Activated B cell treated with CpG ODN at 0.5 μM for 24 hours (primary cell): ENCODE data around the gene NOD1. TPM values are rescaled to one million over a fixed set of nuclear protein-coding genes. Genes with fewer than 3 reads are reported as not detected.

Source experiments
- ATAC-seq: fragments of 200-7000 bp; cut with Tn5 transposase; one replicate; pipeline ENCODE4 v1.10.0; 2021; ENCODE audit warnings: low read depth, mild to moderate bottlenecking, moderate library complexity
- CTCF ChIA-PET: fragments of 350-600 bp; sonication (Branson Sonifier 250); formaldehyde crosslinking; loops from one replicate; lab custom pipeline; 2021; ENCODE audit warnings: antibody characterized with exemption; lab: Charles Lee
- POLR2A ChIA-PET: fragments of 350-600 bp; sonication (Branson Sonifier 250); formaldehyde crosslinking; loops from one replicate; lab custom pipeline; 2021; ENCODE audit warnings: antibody characterized with exemption; lab: Charles Lee
- DNase-seq: peaks from one replicate; pipeline ENCODE4 v3.0.0; 2022
- H3K27ac Mint-ChIP-seq: one replicate; pipeline ENCODE4 v1.8.0; 2020; ENCODE audit warnings: mixed read lengths
- H3K27me3 Mint-ChIP-seq: one replicate; pipeline ENCODE4 v1.8.0; 2021; ENCODE audit warnings: mixed read lengths
- H3K36me3 Mint-ChIP-seq: one replicate; pipeline ENCODE4 v1.8.0; 2021; ENCODE audit warnings: low read depth, mixed read lengths
- H3K4me1 Mint-ChIP-seq: one replicate; pipeline ENCODE4 v1.8.0; 2021; ENCODE audit warnings: mixed read lengths
- H3K4me3 Mint-ChIP-seq: one replicate; pipeline ENCODE4 v1.8.0; 2020; ENCODE audit warnings: mild to moderate bottlenecking, mixed read lengths
- H3K9me3 Mint-ChIP-seq: one replicate; pipeline ENCODE4 v1.8.0; 2020; ENCODE audit warnings: mixed read lengths
- CTCF ChIP-seq: fragments of 200-600 bp; IDR thresholded peaks from one replicate; pipeline ENCODE4 v1.8.0; 2022; ENCODE audit warnings: antibody characterized with exemption, mild to moderate bottlenecking
- intact Hi-C: fragments of 100-400 bp; cut with micrococcal nuclease; formaldehyde crosslinking; loops from one replicate; pipeline ENCODE4 v1.15.1; 2024
- total RNA-seq: library from RNA; stranded (reverse); gene quantifications from 2 replicates; pipeline ENCODE4 v1.2.3, GENCODE V29; 2022

NOD1 gene
- total RNA-seq, 1 donor from 2014 or later = 14.0 TPM

- ATAC-seq (no peak), DNase-seq (no peak)
- CTCF ChIA-PET = no interaction called here
- peak overlapping the region; percentile 32 for H3K4me3 Mint-ChIP-seq
- POLR2A ChIA-PET = interaction anchor here (0.6 to 2.7 kb wide), 3 partner anchors 11 to 301 kb away, joined by 3 to 8 read pairs (median 4); no protein-coding TSS in a partner anchor
- no peak for TF ChIP-seq CTCF
- intact Hi-C loops = loop anchor here (5.0 kb wide), 1 partner anchor 449 kb away; the partner anchor contains the start of genes FKBP14 and PLEKHA8
- no peaks in the 10 kb centered on the region for H3K27me3 Mint-ChIP-seq
- no peaks in the 10 kb centered on the region for H3K9me3 Mint-ChIP-seq
- peak overlapping the region; percentile 50 for H3K27ac Mint-ChIP-seq
- H3K36me3 Mint-ChIP-seq = peaks cover 12% of the 10 kb centered on the region
- H3K4me1 Mint-ChIP-seq = peaks cover 71% of the 10 kb centered on the region
Observed at GRCh38 chr7:30476459-30477145, 2.0 kb downstream of the NOD1 start.

- TF ChIP-seq CTCF = no peak
- Mint-ChIP-seq H3K36me3 (peaks cover 13% of the 10 kb centered on the region), H3K27ac (peak overlapping the region; percentile 63), H3K4me3 (peak overlapping the region; percentile 35), H3K27me3 (no peaks in the 10 kb centered on the region), H3K9me3 (no peaks in the 10 kb centered on the region), H3K4me1 (peaks cover 81% of the 10 kb centered on the region)
- POLR2A ChIA-PET = interaction anchor here (1.7 to 2.7 kb wide), 2 partner anchors 10 to 12 kb away, joined by 4 to 8 read pairs; no protein-coding TSS in a partner anchor
- intact Hi-C loops = loop anchor here (5.0 kb wide), 1 partner anchor 448 kb away; the partner anchor contains the start of genes FKBP14 and PLEKHA8
- DNase-seq (no peak), ATAC-seq (no peak)
- CTCF ChIA-PET = interaction anchor here (1.0 kb wide), 1 partner anchor 199 kb away, joined by 3 read pairs; no protein-coding TSS in a partner anchor
Observed at GRCh38 chr7:30475580-30475979, 3.0 kb downstream of the NOD1 start.

- TF ChIP-seq CTCF = no peak
- H3K4me1 Mint-ChIP-seq = peaks cover 86% of the 10 kb centered on the region
- CTCF ChIA-PET = interaction anchor here (1.0 kb wide), 1 partner anchor 196 kb away, joined by 3 read pairs; no protein-coding TSS in a partner anchor
- H3K4me3 Mint-ChIP-seq = no peak overlapping the region
- POLR2A ChIA-PET = interaction anchor here (1.7 to 2.7 kb wide), 2 partner anchors 10 to 12 kb away, joined by 4 to 8 read pairs; no protein-coding TSS in a partner anchor
- no peak overlapping the region for H3K27ac Mint-ChIP-seq
- H3K27me3 Mint-ChIP-seq = no peaks in the 10 kb centered on the region
- ATAC-seq (no peak), DNase-seq (no peak)
- H3K36me3 Mint-ChIP-seq = peaks cover 15% of the 10 kb centered on the region
- intact Hi-C loops = loop anchor here (5.0 kb wide), 1 partner anchor 448 kb away; the partner anchor contains the start of genes FKBP14 and PLEKHA8
- no peaks in the 10 kb centered on the region for H3K9me3 Mint-ChIP-seq
Observed at GRCh38 chr7:30474893-30475292, 3.7 kb downstream of the NOD1 start.

GRCh38 chr7:30474485-30474884, 4.1 kb downstream of the NOD1 start:
- peaks cover 15% of the 10 kb centered on the region for H3K36me3 Mint-ChIP-seq

More at GRCh38 chr7:30474485-30474884, 4.1 kb downstream of the NOD1 start:
- no peak for TF ChIP-seq CTCF
- POLR2A ChIA-PET = interaction anchor here (2.7 kb wide), 1 partner anchor 9 kb away, joined by 8 read pairs; no protein-coding TSS in a partner anchor
- intact Hi-C loops = no loop called here
- CTCF ChIA-PET = interaction anchor here (1.0 kb wide), 1 partner anchor 196 kb away, joined by 3 read pairs; no protein-coding TSS in a partner anchor
- peaks cover 83% of the 10 kb centered on the region for H3K4me1 Mint-ChIP-seq
- H3K4me3 Mint-ChIP-seq = peak overlapping the region; percentile 28
- H3K9me3 Mint-ChIP-seq = no peaks in the 10 kb centered on the region
- ATAC-seq (no peak), DNase-seq (no peak)
- H3K27ac Mint-ChIP-seq = peak overlapping the region; percentile 48
- no peaks in the 10 kb centered on the region for H3K27me3 Mint-ChIP-seq
